Tibial nerve (tissue), 4 donors: Measurements from ENCODE around the gene BORCS6. TPM values are rescaled to one million over a fixed set of nuclear protein-coding genes. Genes with fewer than 3 reads are reported as not detected.
A peak's percentile ranks its signal among the peaks of the same experiment; 100 is the strongest.

Experiments
- DNase-seq, 2 donors: peaks; one replicate each; pipeline ENCODE4 v3.0.0-alpha.2; 2019; ENCODE audit warnings: low spot score in 2 of 2
- H3K27ac ChIP-seq, 4 donors: fragments of 200-600 bp; sonication (generic) in 3 of 4; one replicate each; pipeline ENCODE4 v1.5.1; 2017 to 2019; ENCODE audit warnings: mild to moderate bottlenecking in 1 of 4
- H3K27me3 ChIP-seq, 2 donors: fragments of 200-600 bp; sonication (generic) in 1 of 2; one replicate each; pipeline versions ENCODE4 v1.5.1 to v1.6.0; 2017 to 2019
- H3K36me3 ChIP-seq, 3 donors: fragments of 200-600 bp; sonication (generic); one replicate each; pipeline ENCODE4 v1.5.1; 2018 to 2019
- H3K4me1 ChIP-seq, 4 donors: fragments of 200-600 bp; sonication (generic) in 3 of 4; one replicate each; pipeline ENCODE4 v1.5.1; 2017 to 2019
- H3K4me3 ChIP-seq, 4 donors: fragments of 200-600 bp; sonication (generic) in 3 of 4; one replicate each; pipeline ENCODE4 v1.5.1; 2017 to 2019; ENCODE audit warnings: mild to moderate bottlenecking in 1 of 4, moderate library complexity in 1 of 4
- H3K9me3 ChIP-seq, 4 donors: fragments of 200-600 bp; sonication (generic) in 3 of 4; one replicate each; pipeline ENCODE4 v1.5.1; 2017 to 2019
- EP300 ChIP-seq, 2 donors: sonication (generic); formaldehyde crosslinking; IDR thresholded peaks; one replicate each; pipeline ENCODE4 v1.6.1; 2017; ENCODE audit warnings: antibody characterized with exemption in 2 of 2, mild to moderate bottlenecking in 1 of 2
- POLR2A ChIP-seq, 2 donors: fragments of 450-650 bp; IDR thresholded peaks; one replicate each; pipeline ENCODE4 v1.6.1; 2017; ENCODE audit warnings: antibody characterized with exemption in 2 of 2, mild to moderate bottlenecking in 2 of 2, moderate library complexity in 2 of 2
- WGBS, 2 donors: methylation state at CpG; one replicate each; pipeline ENCODE4 v1.1.5; 2018; 5-methylcytosine and 5-hydroxymethylcytosine counted together
- total RNA-seq, 4 donors: library from RNA; depleted of rRNA; stranded (reverse); fragments of >200 nt; gene quantifications; one replicate each; pipeline ENCODE4 v1.1.0, GENCODE V29; 2016
- TF ChIP-seq, protein P1 (sequence below), 5 experiments: fragments of 200-600 bp in 3 of 5; fragments of 450-650 bp in 2 of 5; sonication (generic) in 3 of 5; IDR thresholded peaks; one replicate each; pipeline ENCODE4 v1.5.1; 2016 to 2019; ENCODE audit warnings: antibody characterized with exemption in 5 of 5, mild to moderate bottlenecking in 3 of 5, moderate library complexity in 2 of 5

The BORCS6 gene
- 10 to 100 TPM; 13.8 to 22.4 (median 19.4) TPM for total RNA-seq

DNA sequence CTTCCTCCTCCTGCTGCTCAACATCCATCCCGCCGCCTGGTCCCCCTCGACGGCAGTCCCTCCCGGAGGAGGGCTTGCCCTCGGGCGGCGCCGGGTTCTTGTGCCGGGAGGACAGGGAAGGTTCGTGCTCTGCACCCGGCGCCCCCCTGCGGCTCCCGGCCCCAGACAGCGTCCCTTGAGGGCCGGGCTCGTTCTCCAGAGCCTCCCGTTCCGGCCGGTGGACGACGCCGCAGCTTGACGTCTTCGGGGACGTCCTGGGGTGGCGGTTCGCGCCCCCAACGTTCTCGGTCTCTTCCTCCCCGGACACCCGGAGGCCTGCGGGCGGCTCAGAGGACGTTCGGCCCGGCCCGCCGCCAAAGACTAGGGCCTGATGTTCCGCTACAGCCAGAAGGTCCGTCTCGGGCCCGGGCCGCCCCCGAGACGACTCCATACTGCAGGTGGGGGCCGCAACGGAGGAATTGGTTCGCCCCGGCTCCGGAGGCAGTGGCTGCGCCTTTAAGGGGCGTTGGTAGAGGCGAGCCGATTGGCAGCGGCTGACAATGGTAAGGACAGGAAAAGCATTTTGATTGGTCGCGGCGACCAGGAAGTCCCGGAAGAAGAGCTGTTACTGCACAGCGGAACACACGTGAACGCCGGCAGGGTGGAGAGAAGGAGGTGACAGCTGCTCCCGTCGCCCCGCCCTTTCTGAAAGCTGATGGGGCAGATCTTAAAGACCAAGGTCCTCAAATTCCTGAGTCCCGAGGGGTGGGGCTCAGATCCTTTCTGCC is at the start of gene BORCS6:
TSS of gene BORCS6 (minus strand) at position 470 of the 767 bp plus-strand sequence. CDS start at position 430, 40 bp downstream.
- no peaks in the 10 kb centered on the region for H3K9me3 ChIP-seq
- TF ChIP-seq EP300 (IDR thresholded peaks at IDR 0.05) (peak; percentile 48 to 97), POLR2A (IDR thresholded peaks at IDR 0.05) (peak; percentile 59 to 93)
- TF ChIP-seq, protein P1, sequence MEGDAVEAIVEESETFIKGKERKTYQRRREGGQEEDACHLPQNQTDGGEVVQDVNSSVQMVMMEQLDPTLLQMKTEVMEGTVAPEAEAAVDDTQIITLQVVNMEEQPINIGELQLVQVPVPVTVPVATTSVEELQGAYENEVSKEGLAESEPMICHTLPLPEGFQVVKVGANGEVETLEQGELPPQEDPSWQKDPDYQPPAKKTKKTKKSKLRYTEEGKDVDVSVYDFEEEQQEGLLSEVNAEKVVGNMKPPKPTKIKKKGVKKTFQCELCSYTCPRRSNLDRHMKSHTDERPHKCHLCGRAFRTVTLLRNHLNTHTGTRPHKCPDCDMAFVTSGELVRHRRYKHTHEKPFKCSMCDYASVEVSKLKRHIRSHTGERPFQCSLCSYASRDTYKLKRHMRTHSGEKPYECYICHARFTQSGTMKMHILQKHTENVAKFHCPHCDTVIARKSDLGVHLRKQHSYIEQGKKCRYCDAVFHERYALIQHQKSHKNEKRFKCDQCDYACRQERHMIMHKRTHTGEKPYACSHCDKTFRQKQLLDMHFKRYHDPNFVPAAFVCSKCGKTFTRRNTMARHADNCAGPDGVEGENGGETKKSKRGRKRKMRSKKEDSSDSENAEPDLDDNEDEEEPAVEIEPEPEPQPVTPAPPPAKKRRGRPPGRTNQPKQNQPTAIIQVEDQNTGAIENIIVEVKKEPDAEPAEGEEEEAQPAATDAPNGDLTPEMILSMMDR (IDR thresholded peaks at IDR 0.05), result peak in 2 of 5 experiments; percentile 24 to 47
- peak within 1 kb of the TSS; percentile 54 to 93 (median 70) for H3K4me3 ChIP-seq
- peaks cover 0 to 43% (median 20%) of the 10 kb centered on the region in 4 donors for H3K4me1 ChIP-seq
- peak within 1 kb of the TSS; percentile 88 to 99 (median 98) for H3K27ac ChIP-seq
- 0 to 1% methylated on average over 34 to 40 of the region's 70 CpGs for WGBS, 2 donors
- H3K27me3 ChIP-seq, result no peaks in the 10 kb centered on the region
- DNase-seq, result peak; percentile 96
- no peaks in the 10 kb centered on the region for H3K36me3 ChIP-seq

DNA sequence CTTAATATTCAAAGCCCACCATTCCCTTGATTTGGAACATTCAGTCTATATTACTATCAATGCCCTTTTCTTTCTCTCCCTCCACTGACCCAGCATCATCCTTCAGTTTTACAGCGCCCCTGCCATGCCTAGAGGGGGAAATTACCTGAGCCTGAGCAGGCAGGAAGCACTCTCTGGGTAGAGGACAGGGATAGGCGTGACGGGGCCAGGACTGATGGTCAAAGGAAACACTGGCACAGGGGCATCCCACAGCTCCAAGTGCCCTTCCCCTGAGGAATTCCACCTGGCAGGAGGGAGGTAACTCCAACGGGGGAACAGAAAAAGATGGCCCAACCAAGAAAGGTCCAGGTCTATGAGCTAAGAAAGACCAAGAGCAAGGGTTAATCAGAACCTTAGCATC is 47.9 kb upstream of the BORCS6 start:
- no peaks in the 10 kb centered on the region for H3K9me3 ChIP-seq
- H3K36me3 ChIP-seq, result peaks cover 5 to 84% (median 22%) of the 10 kb centered on the region in 3 donors
- H3K4me3 ChIP-seq, result no peak overlapping the region
- no peak for TF ChIP-seq EP300 (IDR thresholded peaks at IDR 0.05)
- TF ChIP-seq, protein P1 (IDR thresholded peaks at IDR 0.05), result no peak
- no peak for TF ChIP-seq POLR2A (IDR thresholded peaks at IDR 0.05)
- H3K27me3 ChIP-seq, result no peaks in the 10 kb centered on the region
- no peaks in the 10 kb centered on the region for H3K4me1 ChIP-seq
- 90 to 91% methylated on average over 4 of the region's 4 CpGs for WGBS, 2 donors
- H3K27ac ChIP-seq, result no peak overlapping the region
- no peak for DNase-seq

DNA sequence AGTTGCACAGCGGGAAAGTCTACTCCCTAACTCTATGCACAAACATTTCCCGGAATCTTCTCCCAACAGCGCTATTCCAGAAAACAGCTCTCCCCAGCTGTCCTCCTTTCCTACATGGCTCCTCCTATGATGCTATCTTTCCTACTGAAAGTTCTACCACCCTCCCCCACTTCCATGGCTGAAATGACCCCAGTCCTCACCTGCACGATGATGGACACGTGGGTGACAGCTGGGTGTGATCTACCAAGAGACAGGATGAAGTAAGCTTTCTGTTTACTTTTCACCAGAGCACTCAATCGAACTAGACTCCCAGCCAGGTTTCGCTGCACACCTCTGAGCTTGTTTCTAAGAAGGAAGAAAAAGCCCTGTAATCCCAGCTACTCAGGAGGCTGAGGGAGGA is 47.2 kb upstream of the BORCS6 start:
- no peak for DNase-seq
- Histone ChIP-seq H3K4me1 (no peaks in the 10 kb centered on the region), H3K27me3 (no peaks in the 10 kb centered on the region), H3K4me3 (no peak overlapping the region), H3K36me3 (peaks cover 5 to 91% (median 24%) of the 10 kb centered on the region in 3 donors), H3K27ac (no peak overlapping the region), H3K9me3 (no peaks in the 10 kb centered on the region)
- 89 to 93% methylated on average over 7 of the region's 7 CpGs for WGBS, 2 donors
- no peak for TF ChIP-seq EP300 (IDR thresholded peaks at IDR 0.05)
- no peak for TF ChIP-seq POLR2A (IDR thresholded peaks at IDR 0.05)
- TF ChIP-seq, protein P1 (IDR thresholded peaks at IDR 0.05), result no peak

DNA sequence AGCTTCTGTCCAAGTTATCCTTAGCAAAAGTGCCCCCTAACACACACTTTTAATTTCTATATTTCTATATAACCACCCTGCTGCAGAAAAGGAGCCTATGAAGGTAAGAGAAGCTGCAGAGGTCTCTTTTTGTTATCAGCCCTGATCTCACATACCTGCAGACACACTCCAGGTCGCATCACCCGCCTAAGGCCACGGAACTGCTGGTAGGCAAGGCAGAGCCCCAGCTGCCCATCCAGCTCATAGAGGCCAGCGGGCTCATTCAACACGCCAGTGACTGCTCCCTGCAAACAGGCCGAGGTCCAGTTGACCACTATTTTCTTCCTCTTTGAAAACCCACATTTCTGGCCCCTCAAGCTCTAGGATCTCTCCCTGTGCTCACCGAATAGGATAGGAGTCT is 45.7 kb upstream of the BORCS6 start:
- 91 to 96% methylated on average over 7 of the region's 7 CpGs for WGBS, 2 donors
- TF ChIP-seq POLR2A (IDR thresholded peaks at IDR 0.05), result no peak
- TF ChIP-seq, protein P1 (IDR thresholded peaks at IDR 0.05), result no peak
- TF ChIP-seq EP300 (IDR thresholded peaks at IDR 0.05), result no peak
- no peaks in the 10 kb centered on the region for H3K9me3 ChIP-seq
- no peaks in the 10 kb centered on the region for H3K27me3 ChIP-seq
- H3K4me1 ChIP-seq, result no peaks in the 10 kb centered on the region
- H3K36me3 ChIP-seq, result peaks cover 13 to 92% (median 34%) of the 10 kb centered on the region in 3 donors
- H3K4me3 ChIP-seq, result no peak overlapping the region
- DNase-seq, result no peak
- H3K27ac ChIP-seq, result no peak overlapping the region
